WTC11 (cell line): ENCODE results near the gene IL11RA. TPM values are rescaled to one million over a fixed set of nuclear protein-coding genes. Genes with fewer than 3 reads are reported as not detected.
A peak's percentile ranks its signal among the peaks of the same experiment; 100 is the strongest.

Source experiments
- ATAC-seq: fragments of 200-7000 bp; cut with Tn5 transposase; 2 replicates; pipeline ENCODE4 v1.10.0; 2021; ENCODE audit warnings: mild to moderate bottlenecking, moderate library complexity
- CTCF ChIA-PET: fragments of 300-600 bp; sonication (Branson Sonifier 250); formaldehyde crosslinking; loops from one replicate; lab custom pipeline; 2021; ENCODE audit warnings: antibody characterized with exemption; lab: Charles Lee
- POLR2A ChIA-PET: fragments of 350-600 bp; sonication (Branson Sonifier 250); formaldehyde crosslinking; loops from one replicate; lab custom pipeline; 2021; ENCODE audit warnings: antibody characterized with exemption; lab: Charles Lee
- DNase-seq: peaks from one replicate; pipeline ENCODE4 v3.0.0; 2021; ENCODE audit warnings: low spot score
- H3K27ac Mint-ChIP-seq: 2 replicates; pipeline ENCODE4 v1.8.0; 2021; ENCODE audit warnings: mixed read lengths
- H3K27me3 Mint-ChIP-seq: 2 replicates; pipeline ENCODE4 v1.8.0; 2021; ENCODE audit warnings: low read depth, mild to moderate bottlenecking, moderate library complexity, mixed read lengths
- H3K36me3 Mint-ChIP-seq: 2 replicates; pipeline ENCODE4 v1.8.0; 2021; ENCODE audit warnings: mixed read lengths
- H3K4me1 Mint-ChIP-seq: 2 replicates; pipeline ENCODE4 v1.8.0; 2022; ENCODE audit warnings: mixed read lengths
- H3K4me3 Mint-ChIP-seq: 2 replicates; pipeline ENCODE4 v1.8.0; 2021; ENCODE audit warnings: mild to moderate bottlenecking, moderate library complexity, mixed read lengths
- H3K9me3 Mint-ChIP-seq: 2 replicates; pipeline ENCODE4 v1.8.0; 2021; ENCODE audit warnings: mixed read lengths
- ATF2 ChIP-seq: sonication (generic); formaldehyde crosslinking; IDR thresholded peaks from 2 replicates; pipeline ENCODE4 v1.8.1; 2022; ENCODE audit warnings: low read depth, missing genetic modification reagents, borderline replicate concordance
- CREB1 ChIP-seq: sonication (generic); formaldehyde crosslinking; IDR thresholded peaks from 2 replicates; pipeline ENCODE4 v1.8.0; 2023; ENCODE audit warnings: mild to moderate bottlenecking, missing genetic modification reagents
- CREM ChIP-seq: sonication (generic); formaldehyde crosslinking; IDR thresholded peaks from 2 replicates; pipeline ENCODE4 v1.8.1; 2022; ENCODE audit warnings: mild to moderate bottlenecking, missing genetic modification reagents, moderate library complexity
- E2F1 ChIP-seq: sonication (generic); formaldehyde crosslinking; IDR thresholded peaks from 2 replicates; pipeline ENCODE4 v1.8.0; 2022; ENCODE audit warnings: mild to moderate bottlenecking, missing genetic modification reagents
- ERG ChIP-seq: fragments of 250-450 bp; sonication (Bioruptor Pico); IDR thresholded peaks from 2 replicates; pipeline ENCODE4 v1.8.0; 2021; ENCODE audit warnings: mild to moderate bottlenecking
- FOXP1 ChIP-seq: sonication (generic); formaldehyde crosslinking; IDR thresholded peaks from 2 replicates; pipeline ENCODE4 v1.8.0; 2022; ENCODE audit warnings: missing genetic modification reagents, mild to moderate bottlenecking, moderate library complexity, borderline replicate concordance
- JUN ChIP-seq: sonication (generic); formaldehyde crosslinking; IDR thresholded peaks from 2 replicates; pipeline ENCODE4 v1.8.0; 2023; ENCODE audit warnings: mild to moderate bottlenecking, missing genetic modification reagents
- MAX ChIP-seq: sonication (generic); formaldehyde crosslinking; IDR thresholded peaks from 2 replicates; pipeline ENCODE4 v1.8.0; 2022; ENCODE audit warnings: mild to moderate bottlenecking, missing genetic modification reagents
- MYBL2 ChIP-seq: sonication (generic); formaldehyde crosslinking; IDR thresholded peaks from 2 replicates; pipeline ENCODE4 v1.8.1; 2023; ENCODE audit warnings: mild to moderate bottlenecking, moderate library complexity, missing genetic modification reagents
- NFE2L1 ChIP-seq: sonication (generic); formaldehyde crosslinking; IDR thresholded peaks from 2 replicates; pipeline ENCODE4 v1.8.1; 2023; ENCODE audit warnings: missing genetic modification reagents
- RORB ChIP-seq: fragments of 250-450 bp; sonication (Bioruptor Pico); IDR thresholded peaks from 2 replicates; pipeline ENCODE4 v1.9.0; 2021; ENCODE audit warnings: mild to moderate bottlenecking
- SOX15 ChIP-seq: fragments of 250-450 bp; sonication (Bioruptor Pico); IDR thresholded peaks from 2 replicates; pipeline ENCODE4 v1.9.0; 2021; ENCODE audit warnings: mild to moderate bottlenecking
- SP1 ChIP-seq: sonication (generic); formaldehyde crosslinking; conservative IDR thresholded peaks from 2 replicates; pipeline ENCODE4 v1.8.1; 2022; ENCODE audit warnings: missing genetic modification reagents
- STAT6 ChIP-seq: sonication (generic); formaldehyde crosslinking; conservative IDR thresholded peaks from 2 replicates; pipeline ENCODE4 v1.8.1; 2023; ENCODE audit warnings: mild to moderate bottlenecking, low read depth, missing genetic modification reagents, moderate library complexity
- TEAD1 ChIP-seq: sonication (generic); formaldehyde crosslinking; IDR thresholded peaks from 2 replicates; pipeline ENCODE4 v1.8.0; 2022; ENCODE audit warnings: mild to moderate bottlenecking, missing genetic modification reagents
- TP53 ChIP-seq: sonication (generic); formaldehyde crosslinking; IDR thresholded peaks from 2 replicates; pipeline ENCODE4 v1.8.1; 2023; ENCODE audit warnings: mild to moderate bottlenecking, missing genetic modification reagents
- ZNF219 ChIP-seq: sonication (generic); formaldehyde crosslinking; IDR thresholded peaks from 2 replicates; pipeline ENCODE4 v1.8.0; 2023; ENCODE audit warnings: missing genetic modification reagents, mild to moderate bottlenecking, borderline replicate concordance
- ZNF512 ChIP-seq: sonication (generic); formaldehyde crosslinking; IDR thresholded peaks from 2 replicates; pipeline ENCODE4 v1.8.1; 2022; ENCODE audit warnings: missing genetic modification reagents, borderline replicate concordance
- total RNA-seq: library from RNA; stranded (reverse); gene quantifications from 3 replicates; pipeline ENCODE4 v1.2.3, GENCODE V29; 2021
- TF ChIP-seq, protein P1 (sequence below): sonication (generic); formaldehyde crosslinking; IDR thresholded peaks from 2 replicates; pipeline ENCODE4 v1.8.1; 2023; ENCODE audit warnings: mild to moderate bottlenecking, missing genetic modification reagents, moderate library complexity
- TF ChIP-seq, protein P2 (sequence below): fragments of 250-450 bp; sonication (Bioruptor Pico); IDR thresholded peaks from 2 replicates; pipeline ENCODE4 v1.9.0; 2021; ENCODE audit warnings: moderate library complexity, mild to moderate bottlenecking, inconsistent platforms, borderline replicate concordance

IL11RA gene
- total RNA-seq, 1 experiment from 2014 or later: 8.6 TPM

GRCh38 chr9:34665381-34666250 is 13.6 kb downstream of the IL11RA start (continued):
- TF ChIP-seq ERG (CRISPR knock-in tag) (no peak), FOXP1 (CRISPR knock-in tag) (peak; percentile 71; the same call in 1 of the 2 replicates), ZNF512 (CRISPR knock-in tag) (no peak), CREB1 (CRISPR knock-in tag) (no peak; the same call in 1 of the 2 replicates), TP53 (0 out of 2 replicates have a peak, but pooled peaks have one; percentile 47), CREM (peak; percentile 70; the same call in 1 of the 2 replicates)

DNA sequence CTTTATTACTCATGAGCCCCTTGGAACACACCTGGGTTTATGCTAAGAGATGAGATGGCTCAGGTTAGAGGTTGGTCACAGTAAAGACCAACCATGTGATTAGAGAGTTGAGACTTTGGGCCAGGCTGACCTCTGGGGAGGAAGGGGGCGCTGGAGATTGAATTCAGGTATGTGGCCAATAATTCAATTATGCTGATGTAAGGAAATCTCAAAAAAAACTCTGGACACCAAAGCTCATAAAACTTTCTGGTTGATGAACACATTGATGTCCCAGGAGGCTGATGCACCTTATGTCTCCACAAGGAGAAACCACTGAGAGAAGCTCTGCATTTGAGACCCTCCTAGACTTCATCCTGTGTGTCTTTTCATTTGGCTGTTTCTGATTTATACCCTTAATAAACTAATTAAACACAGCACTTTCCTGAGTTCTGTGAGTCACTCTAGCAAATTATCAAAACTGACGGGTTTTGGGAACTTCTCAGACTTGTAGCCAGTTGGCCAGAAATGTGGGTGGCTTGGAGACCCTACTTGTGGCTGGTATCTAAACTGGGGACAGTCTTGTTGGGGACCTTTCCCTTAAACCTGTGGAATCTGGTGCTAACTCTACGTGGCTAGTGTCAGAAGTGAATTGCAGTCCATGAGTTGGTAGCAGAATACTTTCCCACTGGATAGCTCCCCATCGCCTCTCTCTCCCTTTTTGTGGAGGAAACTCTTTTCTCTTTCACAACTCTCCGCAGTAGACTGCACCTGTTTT is 18.0 kb downstream of the IL11RA start:
- DNase-seq (no peak), ATAC-seq (no peak)
- CTCF ChIA-PET: interaction anchor here (1.6 kb wide), 2 partner anchors 31 to 33 kb away, joined by 6 to 8 read pairs; no protein-coding TSS in a partner anchor
- H3K36me3 Mint-ChIP-seq: peaks cover 24% of the 10 kb centered on the region
- POLR2A ChIA-PET: no interaction called here
- no peak overlapping the region for H3K27ac Mint-ChIP-seq
- H3K27me3 Mint-ChIP-seq: peaks cover 10% of the 10 kb centered on the region
- TF ChIP-seq E2F1 (CRISPR knock-in tag): no peak
- TF ChIP-seq NFE2L1 (CRISPR knock-in tag): no peak
- TF ChIP-seq ZNF512 (CRISPR knock-in tag): no peak
- TF ChIP-seq, protein P1, sequence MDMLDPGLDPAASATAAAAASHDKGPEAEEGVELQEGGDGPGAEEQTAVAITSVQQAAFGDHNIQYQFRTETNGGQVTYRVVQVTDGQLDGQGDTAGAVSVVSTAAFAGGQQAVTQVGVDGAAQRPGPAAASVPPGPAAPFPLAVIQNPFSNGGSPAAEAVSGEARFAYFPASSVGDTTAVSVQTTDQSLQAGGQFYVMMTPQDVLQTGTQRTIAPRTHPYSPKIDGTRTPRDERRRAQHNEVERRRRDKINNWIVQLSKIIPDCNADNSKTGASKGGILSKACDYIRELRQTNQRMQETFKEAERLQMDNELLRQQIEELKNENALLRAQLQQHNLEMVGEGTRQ: no peak
- no peak for TF ChIP-seq MYBL2 (CRISPR knock-in tag)
- no peak for TF ChIP-seq SOX15 (CRISPR knock-in tag)
- TF ChIP-seq ZNF219 (CRISPR knock-in tag): no peak
- no peak for TF ChIP-seq STAT6
- TF ChIP-seq, protein P2, sequence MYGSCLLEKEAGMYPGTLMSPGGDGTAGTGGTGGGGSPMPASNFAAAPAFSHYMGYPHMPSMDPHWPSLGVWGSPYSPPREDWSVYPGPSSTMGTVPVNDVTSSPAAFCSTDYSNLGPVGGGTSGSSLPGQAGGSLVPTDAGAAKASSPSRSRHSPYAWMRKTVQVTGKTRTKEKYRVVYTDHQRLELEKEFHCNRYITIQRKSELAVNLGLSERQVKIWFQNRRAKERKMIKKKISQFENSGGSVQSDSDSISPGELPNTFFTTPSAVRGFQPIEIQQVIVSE: no peak
- no peak for TF ChIP-seq ATF2 (CRISPR knock-in tag)
- TF ChIP-seq RORB (CRISPR knock-in tag): no peak
- TF ChIP-seq CREB1 (CRISPR knock-in tag): no peak
- no peak for TF ChIP-seq JUN (CRISPR knock-in tag)
- TF ChIP-seq MAX: no peak
- TF ChIP-seq TEAD1: no peak
- no peak for TF ChIP-seq SP1 (CRISPR knock-in tag)
- H3K4me3 Mint-ChIP-seq: no peak overlapping the region
- peaks cover 20% of the 10 kb centered on the region for H3K9me3 Mint-ChIP-seq
- H3K4me1 Mint-ChIP-seq: peaks cover 5% of the 10 kb centered on the region
